IMR-90 (cell line): ENCODE data around the gene TTC7B. TPM values are rescaled to one million over a fixed set of nuclear protein-coding genes. Genes with fewer than 3 reads are reported as not detected.

Source experiments
- ATAC-seq: fragments of 200-7000 bp; cut with Tn5 transposase; 2 replicates; pipeline ENCODE4 v1.9.1; 2020; ENCODE audit warnings: low read depth, mild to moderate bottlenecking, moderate library complexity
- BruUV-seq: library from RNA; stranded (reverse); fragments of 400-500 nt; replicated peaks from 2 replicates; lab custom pipeline; 2021; lab: Mats Ljungman, UMichigan
- CTCF ChIA-PET: fragments of 300-600 bp; formaldehyde crosslinking; extraction: SDS; loops from one replicate; lab custom pipeline; 2021; ENCODE audit warnings: antibody characterized with exemption; lab: Yijun Ruan, JAX
- POLR2A ChIA-PET: fragments of 300-600 bp; sonication (Branson Sonifier 250); formaldehyde crosslinking; loops from one replicate; lab custom pipeline; 2022; ENCODE audit warnings: antibody characterized with exemption; ENCODE audit not compliant: unreplicated experiment; lab: Charles Lee
- DNase-seq: peaks from one replicate; pipeline ENCODE4 v3.0.0; 2013
- H2AFZ ChIP-seq: replicated peaks from 2 replicates; pipeline ENCODE3; 2013; ENCODE audit warnings: low read length, mild to moderate bottlenecking; ENCODE audit not compliant: poor library complexity
- H2AK5ac ChIP-seq: 2 replicates; pipeline ENCODE4 v1.6.1; 2013; ENCODE audit warnings: low read depth, low read length, inconsistent platforms
- H2AK9ac ChIP-seq: replicated peaks from 2 replicates; pipeline ENCODE3; 2013; ENCODE audit warnings: mild to moderate bottlenecking, low read depth, low read length, moderate library complexity; ENCODE audit not compliant: poor library complexity
- H2BK120ac ChIP-seq: 2 replicates; pipeline ENCODE4 v1.6.1; 2013; ENCODE audit warnings: low read depth, low read length, inconsistent platforms
- H2BK15ac ChIP-seq: 3 replicates; pipeline ENCODE4 v1.6.1; 2013; ENCODE audit warnings: low read depth, low read length, inconsistent platforms
- H2BK20ac ChIP-seq: 2 replicates; pipeline ENCODE4 v1.6.1; 2013; ENCODE audit warnings: low read depth, mild to moderate bottlenecking, inconsistent platforms, low read length, moderate library complexity
- H2BK5ac ChIP-seq: 2 replicates; pipeline ENCODE4 v1.6.1; 2013; ENCODE audit warnings: mild to moderate bottlenecking, low read depth, low read length, inconsistent platforms; ENCODE audit not compliant: poor library complexity, severe bottlenecking
- H3K14ac ChIP-seq: replicated peaks from 2 replicates; pipeline ENCODE4 v1.6.1; 2013; ENCODE audit warnings: low read depth, low read length, inconsistent platforms
- H3K18ac ChIP-seq: 2 replicates; pipeline ENCODE4 v1.6.1; 2013; ENCODE audit warnings: low read depth, low read length, control low read depth
- H3K23ac ChIP-seq: 2 replicates; pipeline ENCODE4 v1.6.1; 2013; ENCODE audit warnings: low read depth, low read length, inconsistent platforms
- H3K27ac ChIP-seq: 2 replicates; pipeline ENCODE4 v1.5.1; 2013; ENCODE audit warnings: mild to moderate bottlenecking, control low read depth, low read length; ENCODE audit not compliant: insufficient read depth
- H3K27me3 ChIP-seq: 2 replicates; pipeline ENCODE4 v1.6.1; 2013; ENCODE audit warnings: low read length; ENCODE audit not compliant: control insufficient read depth, insufficient read depth
- H3K36me3 ChIP-seq: 2 replicates; pipeline ENCODE4 v1.6.1; 2013; ENCODE audit warnings: low read length, mixed read lengths; ENCODE audit not compliant: control insufficient read depth, insufficient read depth
- H3K4ac ChIP-seq: 2 replicates; pipeline ENCODE4 v1.6.1; 2013; ENCODE audit warnings: low read depth, low read length, inconsistent platforms
- H3K4me1 ChIP-seq: 2 replicates; pipeline ENCODE4 v1.6.1; 2013; ENCODE audit warnings: low read length, mixed read lengths; ENCODE audit not compliant: control insufficient read depth, insufficient read depth
- H3K4me2 ChIP-seq: 2 replicates; pipeline ENCODE4 v1.6.1; 2013; ENCODE audit warnings: low read depth, mild to moderate bottlenecking, control low read depth, low read length, moderate library complexity
- H3K4me3 ChIP-seq: 2 replicates; pipeline ENCODE4 v1.5.1; 2013; ENCODE audit warnings: low read depth, mild to moderate bottlenecking, control low read depth, low read length, moderate library complexity; ENCODE audit not compliant: insufficient read depth
- H3K56ac ChIP-seq: 2 replicates; pipeline ENCODE4 v1.6.1; 2013; ENCODE audit warnings: low read length, inconsistent platforms; ENCODE audit not compliant: insufficient read depth; ENCODE audit errors: extremely low read depth
- H3K79me1 ChIP-seq, 2 experiments: 2 replicates each; pipeline ENCODE4 v1.6.1; 2013; ENCODE audit warnings: low read length in 2 of 2, inconsistent platforms in 1 of 2, low read depth in 1 of 2
- H3K9ac ChIP-seq: 2 replicates; pipeline ENCODE4 v1.6.1; 2013; ENCODE audit warnings: low read depth, low read length, control low read depth
- H3K9me1 ChIP-seq: 2 replicates; pipeline ENCODE4 v1.6.1; 2013; ENCODE audit warnings: low read length, inconsistent platforms; ENCODE audit not compliant: insufficient read depth
- H3K9me3 ChIP-seq: 2 replicates; pipeline ENCODE4 v1.6.1; 2013; ENCODE audit warnings: low read length; ENCODE audit not compliant: control insufficient read depth, insufficient read depth
- H4K20me1 ChIP-seq: 2 replicates; pipeline ENCODE4 v1.6.1; 2013; ENCODE audit warnings: low read length, inconsistent platforms; ENCODE audit not compliant: insufficient read depth
- H4K5ac ChIP-seq: 2 replicates; pipeline ENCODE4 v1.6.1; 2013; ENCODE audit warnings: mild to moderate bottlenecking, low read depth, low read length, control low read depth
- H4K8ac ChIP-seq, 2 experiments: 2 replicates each; pipeline ENCODE4 v1.6.1; 2013; ENCODE audit warnings: low read depth in 2 of 2, low read length in 2 of 2, control low read depth in 1 of 2, inconsistent platforms in 1 of 2
- H4K91ac ChIP-seq: 2 replicates; pipeline ENCODE4 v1.6.1; 2013; ENCODE audit warnings: low read depth, low read length, inconsistent platforms; ENCODE audit not compliant: insufficient read depth
- CEBPB ChIP-seq: IDR thresholded peaks from 2 replicates; pipeline ENCODE4 v1.6.1; 2012; ENCODE audit warnings: low read depth, low read length, improper control_type of control experiment
- CHD1 ChIP-seq: IDR thresholded peaks from 2 replicates; pipeline ENCODE4 v1.6.1; 2012; ENCODE audit warnings: low read depth, low read length, improper control_type of control experiment
- MAFK ChIP-seq: IDR thresholded peaks from 2 replicates; pipeline ENCODE4 v1.6.1; 2012; ENCODE audit warnings: low read depth, low read length, improper control_type of control experiment
- POLR2A ChIP-seq: IDR thresholded peaks from 2 replicates; pipeline ENCODE4 v1.6.1; 2012; ENCODE audit warnings: mild to moderate bottlenecking, low read depth, low read length
- WGBS, 2 experiments: methylation state at CpG; one replicate each; pipeline versions ENCODE4 v1.1.5 to v1.1.7; 2013; ENCODE audit warnings: missing lambda C conversion rate in 2 of 2; ENCODE audit not compliant: insufficient read length in 1 of 2; ENCODE audit errors: extremely low coverage in 2 of 2; 5-methylcytosine and 5-hydroxymethylcytosine counted together
- dilution Hi-C: fragments of 300-500 bp; cut with HindIII; formaldehyde crosslinking; loops from one replicate; pipeline ENCODE4 v1.14.3; 2018; ENCODE audit warnings: low sequenced_read_pairs; ENCODE audit not compliant: unreplicated experiment
- in situ Hi-C: fragments of 300-500 bp; cut with MboI; formaldehyde crosslinking; loops from 3 replicates; pipeline ENCODE4 v1.14.3; 2019; ENCODE audit warnings: low sequenced_read_pairs, inconsistent platforms, mixed read lengths
- intact Hi-C: fragments of 100-400 bp; cut with micrococcal nuclease; formaldehyde crosslinking; loops from 2 replicates; pipeline ENCODE4 v1.10.0; 2022
- polyA plus RNA-seq, 3 experiments: library from polyadenylated mRNA; depleted of rRNA; stranded (reverse); fragments of >200 nt; gene quantifications; 2 replicates each; pipeline ENCODE4 v1.2.3, GENCODE V29; 2012; ENCODE audit warnings: low replicate concordance in 1 of 3
- total RNA-seq: library from RNA; depleted of rRNA; stranded (reverse); fragments of >200 nt; gene quantifications from 2 replicates; pipeline ENCODE4 v1.2.3, GENCODE V29; 2012

The TTC7B gene
- total and polyA plus RNA-seq, 2 of the 4 experiments (the other 2 are of a cell fraction), result 18.1 to 35.3 TPM

DNA sequence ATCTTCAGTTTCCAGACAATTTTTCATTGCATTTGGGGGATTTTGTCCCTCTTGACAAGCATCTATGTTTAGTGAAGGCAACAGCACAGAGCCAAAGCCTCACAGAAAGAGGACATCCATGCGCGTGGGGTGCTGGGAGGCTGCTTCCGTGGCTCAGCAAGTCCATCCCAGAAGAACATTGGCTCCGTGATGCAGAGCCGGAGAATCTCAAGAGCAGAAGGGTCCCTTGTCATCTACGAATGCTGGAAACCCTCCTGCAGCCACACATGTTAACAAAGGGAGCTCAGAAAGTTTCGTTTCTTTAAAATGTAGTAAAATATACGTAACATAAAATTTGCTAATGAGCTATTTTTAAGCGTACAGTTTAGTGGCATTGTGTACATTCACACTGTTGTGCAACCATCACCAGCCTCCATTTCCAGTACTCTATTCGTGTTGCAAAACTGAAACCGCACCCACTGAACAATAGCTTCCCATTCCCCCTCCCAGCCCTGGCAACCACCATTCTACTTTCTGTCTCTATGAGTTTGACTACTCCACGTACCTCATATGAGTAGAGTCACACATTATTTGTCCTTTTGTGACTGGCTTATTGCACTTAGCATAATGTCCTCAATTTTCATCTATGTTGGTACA lies 185.9 kb downstream of the TTC7B start:
- ATAC-seq, result no peak
- ChIA-PET POLR2A (no interaction called here), CTCF (no interaction called here)
- Histone ChIP-seq H2BK5ac (no peak overlapping the region), H3K9me1 (peaks cover 5% of the 10 kb centered on the region; the same call in 1 of the 2 replicates), H3K4me2 (no peak overlapping the region), H2BK15ac (no peak overlapping the region), H4K8ac (no peak overlapping the region; a peak in 1 of 4 replicates), H2AK5ac (no peak overlapping the region), H2AK9ac (no peak overlapping the region), H3K18ac (no peak overlapping the region), H3K4ac (no peak overlapping the region), H2BK120ac (no peak overlapping the region), H3K23ac (no peak overlapping the region), H3K4me1 (peaks cover 8% of the 10 kb centered on the region), H3K27ac (no peak overlapping the region), H3K4me3 (no peak overlapping the region), H2AFZ (no peak overlapping the region), H3K27me3 (no peaks in the 10 kb centered on the region), H3K9ac (no peak overlapping the region), H4K20me1 (no peaks in the 10 kb centered on the region), H4K5ac (no peak overlapping the region), H3K14ac (no peak overlapping the region; the same call in 1 of the 2 replicates), H3K56ac (no peak overlapping the region), H4K91ac (no peak overlapping the region), H2BK20ac (no peak overlapping the region), H3K79me1 (0 out of 4 replicates have a peak, but pooled peaks cover 0 to 2% of the 10 kb centered on the region in 2 experiments), H3K9me3 (no peaks in the 10 kb centered on the region), H3K36me3 (no peaks in the 10 kb centered on the region)
- in situ Hi-C loops, result no loop called here
- dilution Hi-C loops, result no loop called here
- no peak for DNase-seq
- BruUV-seq, result no TSS peak
- WGBS, 2 experiments, result 80% methylated on average over 1 of the region's 12 CpGs; no CpG with 5 or more reads in 1 of the 2 experiments
- TF ChIP-seq CEBPB (no peak), POLR2A (no peak), CHD1 (no peak), MAFK (no peak)
- intact Hi-C loops, result no loop called here
